Neural crest cell (in vitro differentiated cells): ENCODE data around the gene TXLNA. TPM values are rescaled to one million over a fixed set of nuclear protein-coding genes. Genes with fewer than 3 reads are reported as not detected.

ENCODE experiments used
- DNase-seq: peaks from one replicate; pipeline ENCODE4 v3.0.0; 2021; ENCODE audit warnings: low read depth, mixed read lengths, low spot score
- H3K27ac Mint-ChIP-seq: one replicate; pipeline ENCODE4 v1.8.0; 2021; ENCODE audit warnings: mild to moderate bottlenecking, mixed read lengths; ENCODE audit not compliant: unreplicated experiment
- H3K27me3 Mint-ChIP-seq: 2 replicates; pipeline ENCODE4 v1.8.0; 2021; ENCODE audit warnings: low read depth, mild to moderate bottlenecking, mixed read lengths
- H3K36me3 Mint-ChIP-seq: 2 replicates; pipeline ENCODE4 v1.8.0; 2021; ENCODE audit warnings: low read depth, mild to moderate bottlenecking, mixed read lengths
- H3K4me1 Mint-ChIP-seq: 2 replicates; pipeline ENCODE4 v1.8.0; 2021; ENCODE audit warnings: mixed read lengths
- H3K4me3 Mint-ChIP-seq: one replicate; pipeline ENCODE4 v1.8.0; 2021; ENCODE audit warnings: mild to moderate bottlenecking, mixed read lengths
- H3K9me3 Mint-ChIP-seq: 2 replicates; pipeline ENCODE4 v1.8.0; 2021; ENCODE audit warnings: mixed read lengths
- CTCF ChIP-seq: fragments of 200-600 bp; sonication (generic); conservative IDR thresholded peaks from 2 replicates; pipeline ENCODE4 v1.5.0; 2021; ENCODE audit warnings: antibody characterized with exemption, mild to moderate bottlenecking
- total RNA-seq: library from RNA; stranded (reverse); gene quantifications from 2 replicates; pipeline ENCODE4 v1.2.1, GENCODE V29; 2021

TXLNA gene
- total RNA-seq, 1 donor from 2014 or later: 70.7 TPM

GRCh38 chr1:32197074-32197473 is 17.6 kb downstream of the TXLNA start:
- no peak for DNase-seq
- no peak for TF ChIP-seq CTCF
- H3K4me3 Mint-ChIP-seq: peak overlapping the region; percentile 57
- peaks cover 3% of the 10 kb centered on the region for H3K27me3 Mint-ChIP-seq
- peaks cover 37% of the 10 kb centered on the region for H3K4me1 Mint-ChIP-seq
- H3K9me3 Mint-ChIP-seq: no peaks in the 10 kb centered on the region
- no peak overlapping the region for H3K27ac Mint-ChIP-seq
- peaks cover 21% of the 10 kb centered on the region for H3K36me3 Mint-ChIP-seq

GRCh38 chr1:32197837-32198236 is 18.4 kb downstream of the TXLNA start:
- Mint-ChIP-seq H3K9me3 (no peaks in the 10 kb centered on the region), H3K4me3 (peak overlapping the region; percentile 57), H3K36me3 (peaks cover 18% of the 10 kb centered on the region), H3K27ac (no peak overlapping the region), H3K27me3 (peaks cover 3% of the 10 kb centered on the region), H3K4me1 (peaks cover 43% of the 10 kb centered on the region)
- no peak for DNase-seq
- no peak for TF ChIP-seq CTCF

- H3K27ac Mint-ChIP-seq: no peak overlapping the region
- H3K4me1 Mint-ChIP-seq: peaks cover 43% of the 10 kb centered on the region
- no peak for DNase-seq
- peaks cover 3% of the 10 kb centered on the region for H3K27me3 Mint-ChIP-seq
- H3K9me3 Mint-ChIP-seq: no peaks in the 10 kb centered on the region
- no peak for TF ChIP-seq CTCF
- peaks cover 13% of the 10 kb centered on the region for H3K36me3 Mint-ChIP-seq
- H3K4me3 Mint-ChIP-seq: peak overlapping the region; percentile 50
These were observed 19.0 kb downstream of the TXLNA start for GRCh38 chr1:32198237-32199042.

GRCh38 chr1:32199043-32199716 is 19.7 kb downstream of the TXLNA start:
- H3K36me3 Mint-ChIP-seq: peaks cover 8% of the 10 kb centered on the region
- H3K4me3 Mint-ChIP-seq: peak overlapping the region; percentile 50
- H3K9me3 Mint-ChIP-seq: no peaks in the 10 kb centered on the region
- peak overlapping the region; percentile 67 for H3K27ac Mint-ChIP-seq
- peaks cover 43% of the 10 kb centered on the region for H3K4me1 Mint-ChIP-seq
- no peak for DNase-seq
- no peak for TF ChIP-seq CTCF
- peaks cover 3% of the 10 kb centered on the region for H3K27me3 Mint-ChIP-seq

GRCh38 chr1:32199717-32200072 is 20.2 kb downstream of the TXLNA start:
- Mint-ChIP-seq H3K27me3 (peaks cover 3% of the 10 kb centered on the region), H3K4me1 (peaks cover 45% of the 10 kb centered on the region), H3K9me3 (no peaks in the 10 kb centered on the region), H3K27ac (no peak overlapping the region), H3K4me3 (peak overlapping the region; percentile 92), H3K36me3 (peaks cover 6% of the 10 kb centered on the region)
- no peak for TF ChIP-seq CTCF
- no peak for DNase-seq
